ENCODE results near the gene TCEA3.

The TCEA3 gene

DNA sequence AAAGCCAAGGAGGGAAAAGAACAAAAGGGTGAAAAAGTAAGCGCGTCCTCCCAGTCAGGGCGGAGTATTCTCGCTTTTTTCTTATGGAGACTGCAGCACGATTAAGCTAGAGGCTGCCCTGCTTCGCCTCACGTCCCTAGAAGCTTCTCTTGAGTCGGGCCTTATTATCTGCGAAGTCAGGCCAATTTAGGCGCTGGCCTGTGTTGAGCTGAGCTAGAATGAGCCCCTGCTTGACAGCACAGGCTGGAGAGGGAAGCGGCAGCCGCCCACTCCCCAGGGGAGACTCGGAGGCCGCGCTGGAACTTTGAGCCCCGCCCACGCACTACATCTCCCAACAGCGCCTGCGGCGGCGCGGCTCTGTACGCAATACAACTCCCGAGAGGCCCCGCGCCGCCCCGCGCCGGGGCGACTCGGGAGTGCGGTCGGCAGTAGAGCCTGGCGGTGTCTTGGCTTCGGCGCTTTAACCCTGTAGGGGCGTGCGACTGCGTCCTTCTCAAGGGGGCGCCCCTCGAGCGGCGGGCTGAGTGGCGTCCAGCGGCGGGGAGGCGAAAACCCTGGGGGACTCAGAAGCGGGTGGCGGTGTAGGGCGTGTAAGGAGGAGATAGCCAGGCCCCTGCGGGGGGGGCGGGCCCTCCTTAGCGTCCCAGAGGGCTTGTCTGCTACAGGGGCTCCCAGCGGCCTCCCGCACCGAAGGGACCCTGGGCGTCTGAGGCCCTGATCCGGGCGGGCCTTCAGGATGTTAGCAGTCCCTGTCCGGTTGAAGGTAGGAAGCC is 55.8 kb downstream of the TCEA3 start:
- Mint-ChIP-seq H3K4me3 (peak overlapping the region; percentile 92), H3K9me3 (peaks cover 21% of the 10 kb centered on the region), H3K36me3 (ENCODE audit: low read depth) (peaks cover 37% of the 10 kb centered on the region), H3K27me3 (ENCODE audit: low read depth) (no peaks in the 10 kb centered on the region), H3K4me1 (ENCODE audit: low read depth) (peaks cover 29% of the 10 kb centered on the region), H3K27ac (peak overlapping the region; percentile 95)
- peak; percentile 92 for DNase-seq (ENCODE audit: low spot score)

DNA sequence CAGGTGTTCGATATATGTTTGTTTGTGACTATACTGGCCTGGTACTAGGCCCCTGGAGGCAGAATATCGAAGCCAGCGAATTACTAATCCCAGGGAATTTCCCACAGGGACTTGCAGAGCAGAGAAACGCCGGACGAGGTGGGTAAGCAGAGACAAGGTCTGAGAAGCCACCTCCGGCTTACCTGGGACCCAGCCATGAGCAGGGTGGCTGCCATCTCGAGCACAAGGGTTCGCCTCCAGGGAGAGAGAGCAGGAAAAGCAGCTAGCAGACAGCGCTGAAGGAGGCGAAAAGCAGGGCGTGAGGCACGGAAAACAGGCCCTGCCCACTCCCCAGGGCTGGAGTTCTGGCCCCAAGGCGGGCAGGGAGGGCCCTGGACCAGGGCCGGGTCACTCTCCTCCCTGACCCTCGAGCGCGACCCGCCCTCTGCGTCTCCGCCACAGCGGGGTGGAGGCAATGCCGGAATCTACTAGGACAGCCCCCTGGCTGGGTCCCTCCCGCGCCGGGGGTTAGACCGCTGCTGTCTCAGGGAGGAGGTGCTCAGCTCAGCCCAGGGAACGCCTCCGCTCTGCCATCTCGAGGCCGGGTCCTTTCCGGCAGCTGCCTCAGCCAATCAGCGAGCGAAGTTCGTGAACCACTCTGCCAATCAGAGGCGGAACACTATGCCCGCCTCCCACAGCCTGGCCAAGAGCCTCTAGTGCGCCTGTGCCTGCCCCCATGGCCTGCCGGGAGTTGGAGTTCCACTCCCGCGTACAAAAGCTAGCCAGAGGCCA is 56.6 kb downstream of the TCEA3 start:
- no peaks in the 10 kb centered on the region for H3K27me3 Mint-ChIP-seq (ENCODE audit: low read depth)
- H3K36me3 Mint-ChIP-seq (ENCODE audit: low read depth) = peaks cover 44% of the 10 kb centered on the region
- DNase-seq (ENCODE audit: low spot score) = peak; percentile 99
- peak overlapping the region; percentile 95 for H3K27ac Mint-ChIP-seq
- H3K4me1 Mint-ChIP-seq (ENCODE audit: low read depth) = peaks cover 29% of the 10 kb centered on the region
- H3K9me3 Mint-ChIP-seq = peaks cover 28% of the 10 kb centered on the region
- peak overlapping the region; percentile 92 for H3K4me3 Mint-ChIP-seq

- H3K27ac Mint-ChIP-seq = peak overlapping the region; percentile 95
- peak overlapping the region; percentile 92 for H3K4me3 Mint-ChIP-seq
- H3K36me3 Mint-ChIP-seq (ENCODE audit: low read depth) = peaks cover 50% of the 10 kb centered on the region
- peaks cover 34% of the 10 kb centered on the region for H3K9me3 Mint-ChIP-seq
- no peak for DNase-seq (ENCODE audit: low spot score)
- H3K27me3 Mint-ChIP-seq (ENCODE audit: low read depth) = no peaks in the 10 kb centered on the region
- H3K4me1 Mint-ChIP-seq (ENCODE audit: low read depth) = peaks cover 28% of the 10 kb centered on the region
Measured at GRCh38 chr1:23367451-23367790, 57.1 kb downstream of the TCEA3 start.

- H3K27ac Mint-ChIP-seq = no peak overlapping the region
- peaks cover 56% of the 10 kb centered on the region for H3K36me3 Mint-ChIP-seq (ENCODE audit: low read depth)
- peaks cover 40% of the 10 kb centered on the region for H3K9me3 Mint-ChIP-seq
- no peaks in the 10 kb centered on the region for H3K27me3 Mint-ChIP-seq (ENCODE audit: low read depth)
- no peak for DNase-seq (ENCODE audit: low spot score)
- H3K4me1 Mint-ChIP-seq (ENCODE audit: low read depth) = peaks cover 28% of the 10 kb centered on the region
- peak overlapping the region; percentile 92 for H3K4me3 Mint-ChIP-seq
Measured at GRCh38 chr1:23366598-23366997, 58.0 kb downstream of the TCEA3 start.

DNA sequence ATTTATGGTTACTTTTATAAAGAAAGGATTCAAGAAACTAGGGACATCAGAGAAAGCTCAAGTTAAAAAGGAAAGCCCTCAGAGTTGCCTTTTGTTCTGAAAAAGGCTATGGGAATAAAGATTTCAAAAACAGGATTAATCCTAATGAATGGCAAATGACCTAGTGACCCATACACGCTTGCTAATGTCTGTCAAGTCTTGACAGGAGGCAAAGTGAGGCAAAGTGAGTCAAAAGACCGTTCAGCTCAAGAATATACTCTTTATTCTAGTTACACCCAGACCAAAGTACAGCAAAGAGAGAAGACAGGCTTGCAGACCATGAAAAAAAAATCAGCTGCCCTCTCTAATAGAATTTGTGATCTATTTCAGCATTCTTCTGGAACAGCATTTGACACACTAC is 58.4 kb downstream of the TCEA3 start:
- H3K4me3 Mint-ChIP-seq = peak overlapping the region; percentile 92
- peaks cover 28% of the 10 kb centered on the region for H3K4me1 Mint-ChIP-seq (ENCODE audit: low read depth)
- no peak for DNase-seq (ENCODE audit: low spot score)
- peaks cover 60% of the 10 kb centered on the region for H3K36me3 Mint-ChIP-seq (ENCODE audit: low read depth)
- no peaks in the 10 kb centered on the region for H3K27me3 Mint-ChIP-seq (ENCODE audit: low read depth)
- no peak overlapping the region for H3K27ac Mint-ChIP-seq
- H3K9me3 Mint-ChIP-seq = peaks cover 45% of the 10 kb centered on the region

DNA sequence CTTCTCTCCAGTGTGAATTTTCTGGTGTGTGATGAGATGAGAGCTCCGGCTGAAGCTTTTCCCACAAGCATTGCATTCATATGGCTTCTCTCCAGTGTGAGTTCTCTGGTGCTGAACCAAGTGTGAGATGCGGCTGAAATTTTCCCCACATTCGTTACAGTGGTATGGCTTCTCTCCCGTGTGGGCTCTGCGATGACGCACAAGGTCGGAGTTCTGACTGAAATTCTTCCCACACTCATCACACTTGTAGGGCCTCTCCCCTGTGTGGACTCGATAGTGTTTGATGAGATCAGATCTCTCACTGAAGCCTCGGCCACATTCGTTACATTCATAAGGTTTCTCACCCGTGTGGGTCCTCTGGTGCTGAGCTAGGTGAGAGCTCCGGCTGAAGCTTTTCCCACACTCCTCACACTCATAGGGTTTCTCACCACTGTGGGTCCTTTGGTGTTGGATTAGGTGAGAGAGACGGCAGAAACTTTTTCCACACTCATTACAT is 62.3 kb downstream of the TCEA3 start:
- Mint-ChIP-seq H3K4me3 (no peak overlapping the region), H3K9me3 (peaks cover 79% of the 10 kb centered on the region), H3K27ac (no peak overlapping the region), H3K27me3 (ENCODE audit: low read depth) (no peaks in the 10 kb centered on the region), H3K36me3 (ENCODE audit: low read depth) (peaks cover 76% of the 10 kb centered on the region), H3K4me1 (ENCODE audit: low read depth) (peaks cover 6% of the 10 kb centered on the region)
- DNase-seq (ENCODE audit: low spot score) = no peak

DNA sequence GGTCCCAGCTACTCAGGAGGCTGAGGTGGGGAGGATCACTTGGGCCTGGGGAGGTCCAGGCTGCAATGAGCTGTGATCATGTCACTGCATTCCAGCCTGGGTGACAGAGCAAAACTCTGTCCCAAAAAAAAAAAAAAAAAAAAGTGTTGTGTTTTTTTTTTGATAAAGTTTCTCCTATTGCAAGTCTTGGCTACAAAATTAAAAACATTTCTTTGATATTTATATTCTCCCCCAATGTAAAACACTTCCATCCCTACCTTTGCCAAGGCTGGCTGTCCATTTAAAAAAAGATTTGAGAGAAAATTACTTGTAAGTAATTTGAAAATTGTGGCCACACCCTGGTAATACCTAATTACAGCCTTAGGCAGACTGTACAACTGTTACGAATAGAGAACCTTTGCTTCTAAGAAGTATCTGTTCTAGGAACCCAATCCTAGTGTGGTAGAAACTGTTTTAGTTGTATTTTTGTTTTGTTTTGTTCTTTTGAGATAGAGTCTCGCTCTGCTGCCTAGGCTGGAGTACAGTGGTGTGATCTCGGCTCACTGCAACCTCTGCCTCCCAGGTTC is 66.2 kb downstream of the TCEA3 start:
- Mint-ChIP-seq H3K27ac (no peak overlapping the region), H3K4me3 (no peak overlapping the region), H3K36me3 (ENCODE audit: low read depth) (peaks cover 50% of the 10 kb centered on the region), H3K4me1 (ENCODE audit: low read depth) (peaks cover 4% of the 10 kb centered on the region), H3K27me3 (ENCODE audit: low read depth) (no peaks in the 10 kb centered on the region), H3K9me3 (peaks cover 66% of the 10 kb centered on the region)
- no peak for DNase-seq (ENCODE audit: low spot score)

GRCh38 chr1:23357138-23357908 is 67.2 kb downstream of the TCEA3 start:
- Mint-ChIP-seq H3K4me3 (no peak overlapping the region), H3K27me3 (ENCODE audit: low read depth) (peaks cover 2% of the 10 kb centered on the region), H3K36me3 (ENCODE audit: low read depth) (peaks cover 40% of the 10 kb centered on the region), H3K9me3 (peaks cover 55% of the 10 kb centered on the region), H3K27ac (no peak overlapping the region), H3K4me1 (ENCODE audit: low read depth) (peaks cover 4% of the 10 kb centered on the region)
- no peak for DNase-seq (ENCODE audit: low spot score)

GRCh38 chr1:23356471-23357137 is 67.9 kb downstream of the TCEA3 start:
- Mint-ChIP-seq H3K27me3 (ENCODE audit: low read depth) (peaks cover 2% of the 10 kb centered on the region), H3K4me1 (ENCODE audit: low read depth) (peaks cover 4% of the 10 kb centered on the region), H3K27ac (no peak overlapping the region), H3K4me3 (no peak overlapping the region), H3K9me3 (peaks cover 50% of the 10 kb centered on the region), H3K36me3 (ENCODE audit: low read depth) (peaks cover 32% of the 10 kb centered on the region)
- DNase-seq (ENCODE audit: low spot score) = no peak

DNA sequence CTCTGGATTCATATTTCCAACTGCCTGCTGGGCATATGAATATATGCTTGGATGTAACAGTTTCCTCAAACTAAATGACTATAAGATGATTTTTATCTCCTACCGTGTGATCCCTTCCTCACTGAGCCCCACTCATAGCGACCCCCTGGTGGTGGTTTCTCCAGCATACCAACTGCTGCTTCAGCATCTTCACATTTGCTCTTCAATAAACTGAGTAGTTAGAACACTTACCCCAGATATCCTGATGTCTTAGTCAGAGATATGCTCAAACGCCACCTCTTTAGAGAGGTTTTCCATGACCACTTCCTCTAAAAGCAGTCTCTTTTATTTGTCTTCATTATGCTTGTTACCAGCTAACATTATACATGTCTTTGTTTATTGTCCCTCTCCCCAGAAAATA is 70.3 kb downstream of the TCEA3 start:
- DNase-seq (ENCODE audit: low spot score) = no peak
- Mint-ChIP-seq H3K27ac (no peak overlapping the region), H3K36me3 (ENCODE audit: low read depth) (peaks cover 9% of the 10 kb centered on the region), H3K9me3 (peaks cover 26% of the 10 kb centered on the region), H3K27me3 (ENCODE audit: low read depth) (peaks cover 2% of the 10 kb centered on the region), H3K4me3 (no peak overlapping the region), H3K4me1 (ENCODE audit: low read depth) (peaks cover 4% of the 10 kb centered on the region)

DNA sequence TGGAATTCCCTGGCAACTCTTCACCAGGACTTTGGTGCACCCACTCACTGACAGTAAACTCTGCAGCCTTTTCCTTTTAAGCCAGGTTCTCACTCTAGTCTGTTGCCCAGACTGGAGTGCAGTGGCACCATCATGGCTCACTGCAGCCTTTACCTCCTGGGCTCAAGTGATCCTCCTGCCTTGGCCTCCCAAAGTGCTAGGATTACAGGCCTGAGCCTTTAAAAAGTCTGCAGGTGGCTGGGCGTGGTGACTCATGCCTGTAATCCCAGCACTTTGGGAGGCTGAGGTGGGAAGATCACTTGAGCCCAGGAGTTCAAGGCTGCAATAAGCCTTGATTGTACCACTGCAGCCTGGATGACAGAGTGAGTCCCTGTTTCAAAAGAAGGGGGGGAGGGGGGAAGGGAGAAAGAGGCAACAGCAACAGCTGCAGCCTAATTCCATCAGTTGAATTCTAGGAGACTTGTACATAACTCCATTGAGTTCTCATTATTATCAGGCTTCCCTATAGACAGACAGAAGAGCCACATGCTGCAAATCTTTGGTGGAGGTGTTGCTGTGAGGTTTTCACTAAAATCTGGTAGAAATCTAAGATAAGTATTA is 72.4 kb downstream of the TCEA3 start:
- peaks cover 6% of the 10 kb centered on the region for H3K36me3 Mint-ChIP-seq (ENCODE audit: low read depth)
- peaks cover 11% of the 10 kb centered on the region for H3K9me3 Mint-ChIP-seq
- DNase-seq (ENCODE audit: low spot score) = no peak
- peaks cover 2% of the 10 kb centered on the region for H3K27me3 Mint-ChIP-seq (ENCODE audit: low read depth)
- no peak overlapping the region for H3K27ac Mint-ChIP-seq
- H3K4me3 Mint-ChIP-seq = no peak overlapping the region
- H3K4me1 Mint-ChIP-seq (ENCODE audit: low read depth) = peaks cover 4% of the 10 kb centered on the region

DNA sequence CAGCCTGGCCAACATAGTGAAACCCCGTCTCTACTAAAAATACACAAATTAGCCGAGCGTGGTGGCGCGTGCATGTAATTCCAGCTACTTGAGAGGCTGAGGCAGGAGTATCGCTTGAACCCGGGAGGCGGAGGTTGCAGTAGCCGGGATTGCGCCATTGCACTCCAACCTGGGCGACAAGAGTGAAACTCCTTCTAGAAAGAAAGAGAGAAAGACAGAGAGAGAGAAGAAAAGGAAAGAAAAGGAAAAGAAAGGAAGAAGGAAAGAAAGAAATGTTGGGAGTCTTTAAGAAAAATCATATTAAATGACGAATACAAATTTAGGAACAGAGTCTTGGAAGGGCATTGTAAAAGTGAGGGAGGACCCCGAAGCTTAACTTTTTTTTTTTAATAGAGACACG is 78.6 kb downstream of the TCEA3 start:
- H3K27me3 Mint-ChIP-seq (ENCODE audit: low read depth) = no peaks in the 10 kb centered on the region
- no peak overlapping the region for H3K27ac Mint-ChIP-seq
- H3K4me3 Mint-ChIP-seq = peak overlapping the region; percentile 36
- DNase-seq (ENCODE audit: low spot score) = no peak
- H3K36me3 Mint-ChIP-seq (ENCODE audit: low read depth) = peaks cover 14% of the 10 kb centered on the region
- peaks cover 32% of the 10 kb centered on the region for H3K4me1 Mint-ChIP-seq (ENCODE audit: low read depth)
- H3K9me3 Mint-ChIP-seq = no peaks in the 10 kb centered on the region

GRCh38 chr1:23344987-23345472 is 79.5 kb downstream of the TCEA3 start:
- H3K4me3 Mint-ChIP-seq = peak overlapping the region; percentile 91
- H3K27me3 Mint-ChIP-seq (ENCODE audit: low read depth) = no peaks in the 10 kb centered on the region
- H3K27ac Mint-ChIP-seq = peak overlapping the region; percentile 97
- peaks cover 40% of the 10 kb centered on the region for H3K4me1 Mint-ChIP-seq (ENCODE audit: low read depth)
- peaks cover 20% of the 10 kb centered on the region for H3K36me3 Mint-ChIP-seq (ENCODE audit: low read depth)
- no peak for DNase-seq (ENCODE audit: low spot score)
- no peaks in the 10 kb centered on the region for H3K9me3 Mint-ChIP-seq

Data from T-helper 2 cell treated with Interferon-gamma antibody and Interleukin-4, amounts not matched to agents 5 μg/mL and 100 μg/mL, for 36 hours (primary cell).